ENCODE data around the gene COL25A1.
"Not testable (repeated sequence)": the region's sequence is repeated elsewhere in the genome, so short reads cannot be mapped to it uniquely, and the experiment has no call there.

The COL25A1 gene

DNA sequence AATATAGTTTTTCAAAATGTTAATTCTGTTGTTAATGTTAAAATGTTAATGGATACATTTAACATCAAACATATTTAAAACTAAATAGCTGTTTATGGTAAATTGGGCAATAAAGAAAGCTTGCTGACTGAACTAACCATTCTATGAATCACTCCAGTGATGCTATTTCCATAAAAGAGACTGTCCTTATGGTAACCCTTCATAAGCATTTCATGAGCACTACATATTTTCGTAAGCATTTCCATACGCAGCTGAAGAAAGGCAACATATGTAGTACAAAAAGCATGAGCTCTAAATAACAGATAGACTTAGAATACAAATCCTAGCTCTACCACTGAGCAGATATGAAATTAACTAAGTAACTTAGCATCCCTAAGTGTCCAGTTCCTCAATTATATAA is 188.9 kb downstream of the COL25A1 start:
- no peak for DNase-seq

DNA sequence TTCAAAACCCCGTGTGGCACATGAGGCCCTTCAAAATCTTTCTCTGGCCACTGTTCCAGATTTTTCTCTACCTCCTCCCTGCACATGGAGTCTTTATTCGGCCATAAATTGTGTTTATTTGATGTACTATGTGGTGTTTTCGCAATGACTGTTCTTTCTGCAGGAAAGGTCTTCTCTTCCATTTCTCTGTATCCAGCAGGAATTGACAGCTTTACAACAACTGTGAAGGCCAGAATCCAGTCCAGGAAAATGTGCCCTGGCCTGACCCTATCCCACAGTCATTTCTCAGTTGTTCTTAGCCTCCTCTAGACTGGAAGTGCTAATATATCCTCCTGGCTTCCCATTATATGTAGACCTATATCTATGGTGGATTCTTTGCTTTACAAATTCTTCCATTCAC is 191.4 kb downstream of the COL25A1 start:
- no peak for DNase-seq

DNA sequence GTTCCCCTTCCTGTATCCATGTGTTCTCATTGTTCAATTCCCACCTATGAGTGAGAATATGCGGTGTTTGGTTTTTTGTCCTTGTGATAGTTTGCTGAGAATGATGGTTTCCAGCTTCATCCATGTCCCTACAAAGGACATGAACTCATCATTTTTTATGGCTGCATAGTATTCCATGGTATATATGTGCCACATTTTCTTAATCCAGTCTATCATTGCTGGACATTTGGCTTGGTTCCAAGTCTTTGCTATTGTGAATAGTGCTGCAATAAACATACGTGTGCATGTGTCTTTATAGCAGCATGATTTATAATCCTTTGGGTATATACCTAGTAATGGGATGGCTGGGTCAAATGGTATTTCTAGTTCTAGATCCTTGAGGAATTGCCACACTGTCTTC is 194.2 kb downstream of the COL25A1 start:
- DNase-seq = not testable (repeated sequence)

DNA sequence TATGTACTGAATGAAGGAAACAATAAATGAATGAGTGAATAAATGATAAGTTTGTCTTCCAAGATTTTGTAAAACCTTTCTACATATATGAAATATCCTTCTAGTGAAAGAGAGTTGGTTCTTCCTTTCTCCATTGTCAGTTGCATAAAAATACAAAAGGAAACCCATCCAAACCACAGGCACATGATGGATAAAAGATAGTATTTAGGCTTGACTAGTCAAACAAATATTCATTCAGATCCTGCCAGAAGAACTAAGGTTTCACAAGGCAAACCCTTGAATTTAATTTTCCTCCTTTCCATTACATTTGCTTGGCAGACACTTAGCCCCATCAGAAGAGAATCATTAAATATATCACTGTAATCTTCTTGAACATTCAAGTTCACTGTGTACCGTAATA is 208.4 kb downstream of the COL25A1 start:
- DNase-seq = no peak

DNA sequence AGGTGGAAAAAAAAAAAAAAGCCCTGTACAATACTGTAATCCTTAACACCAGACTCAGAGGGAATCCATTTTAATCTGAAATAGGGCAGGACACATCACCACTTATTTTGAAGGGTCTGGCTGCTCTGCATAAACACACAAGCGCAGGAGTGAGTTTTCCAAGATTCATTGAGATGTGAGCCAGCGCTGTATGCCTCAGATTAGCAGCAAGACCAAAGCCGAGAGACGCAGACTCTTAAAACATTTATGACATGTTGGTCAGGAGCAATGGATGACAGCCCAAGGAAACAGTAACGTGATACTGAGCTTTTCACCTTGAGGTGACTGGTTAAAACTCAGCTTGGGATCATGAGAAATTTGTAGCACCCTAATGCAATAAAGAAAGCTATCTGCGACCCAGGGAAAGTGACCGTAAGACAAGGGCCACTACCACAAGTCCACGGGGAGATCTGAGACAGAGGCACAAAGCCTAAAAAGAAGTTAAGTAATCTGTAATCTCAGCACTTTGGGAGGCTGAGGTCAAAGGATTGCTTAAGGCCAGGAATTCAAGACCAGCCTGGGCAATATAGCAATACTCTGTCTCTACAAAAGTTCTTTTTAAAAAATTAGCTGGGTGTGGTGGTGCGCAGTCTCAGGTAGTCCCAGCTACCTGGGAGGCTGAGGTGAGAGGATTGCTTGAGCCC is 210.6 kb downstream of the COL25A1 start:
- DNase-seq = no peak

DNA sequence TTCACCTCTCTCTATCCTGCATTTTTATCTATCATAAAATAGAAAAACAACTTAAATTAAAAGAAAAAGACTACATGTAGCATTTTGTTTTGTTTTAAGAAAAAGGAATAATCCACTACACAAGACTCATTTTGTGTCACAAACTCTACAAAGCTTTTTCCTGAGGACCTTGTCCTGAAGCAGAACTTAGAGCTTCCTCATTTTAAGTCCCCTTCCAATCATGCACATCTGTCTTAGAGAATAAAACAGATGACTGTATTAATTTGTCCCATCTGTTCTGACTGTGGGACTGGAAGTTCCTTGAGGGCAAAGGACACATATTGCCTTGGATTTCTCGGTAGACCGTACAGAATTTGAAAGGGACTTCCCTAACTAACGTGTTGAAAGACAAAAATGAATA is 218.5 kb downstream of the COL25A1 start:
- no peak for DNase-seq

DNA sequence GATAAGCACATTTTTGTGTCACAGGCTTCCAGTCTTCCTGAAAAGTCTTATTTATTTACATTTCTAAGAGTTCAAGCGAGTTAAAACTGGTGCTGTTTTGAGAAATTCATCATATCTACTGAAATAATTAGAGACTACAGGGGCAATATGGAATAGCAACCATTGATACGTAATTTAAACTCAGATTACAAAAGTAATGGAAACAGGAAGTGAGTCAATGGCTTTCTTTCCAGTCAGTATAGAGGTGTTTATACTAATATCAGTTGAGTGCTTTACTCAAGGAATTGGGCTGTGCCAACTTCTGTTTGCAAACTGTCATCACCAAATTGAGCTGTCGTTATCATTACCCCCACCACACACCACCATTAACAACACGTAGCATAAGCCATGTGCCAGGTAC is 222.7 kb downstream of the COL25A1 start:
- no peak for DNase-seq

DNA sequence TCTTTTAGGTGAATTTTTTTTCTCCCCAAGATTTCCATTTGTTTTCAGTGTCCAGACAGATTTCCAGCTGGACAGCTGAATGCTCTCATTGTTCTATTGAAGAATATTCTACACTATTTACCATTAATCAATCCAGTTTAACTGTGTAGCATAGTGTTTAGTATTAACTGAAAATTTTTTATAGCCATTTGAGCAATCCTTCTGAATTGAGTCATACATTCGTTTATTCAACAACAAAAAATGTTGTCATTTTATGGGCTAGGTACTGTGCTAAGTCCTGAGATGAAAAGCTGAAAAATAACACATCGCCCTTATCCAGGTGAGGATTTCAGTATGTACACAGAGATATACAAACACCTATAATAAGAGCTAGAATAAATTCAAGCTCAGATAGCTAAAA is 223.3 kb downstream of the COL25A1 start:
- no peak for DNase-seq

DNA sequence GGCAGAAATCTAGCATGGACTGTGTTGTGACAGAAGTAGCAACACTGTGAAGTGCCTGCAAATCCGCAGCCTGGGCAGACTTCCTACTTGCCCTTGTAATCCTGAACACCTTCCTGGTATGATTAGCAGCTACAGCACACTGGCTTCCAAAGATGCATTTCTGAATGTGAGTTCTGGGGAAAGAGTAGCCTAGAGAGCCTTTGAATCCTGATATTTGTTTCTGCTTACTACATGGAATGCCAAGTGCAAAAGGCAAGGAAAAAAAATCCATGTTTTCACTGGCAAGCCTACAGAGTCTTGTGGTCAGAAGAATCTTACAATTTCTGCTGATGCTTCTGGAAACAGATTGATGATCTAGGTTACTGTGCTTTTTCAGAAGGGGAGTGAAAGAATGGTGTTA is 223.7 kb downstream of the COL25A1 start:
- DNase-seq = no peak

DNA sequence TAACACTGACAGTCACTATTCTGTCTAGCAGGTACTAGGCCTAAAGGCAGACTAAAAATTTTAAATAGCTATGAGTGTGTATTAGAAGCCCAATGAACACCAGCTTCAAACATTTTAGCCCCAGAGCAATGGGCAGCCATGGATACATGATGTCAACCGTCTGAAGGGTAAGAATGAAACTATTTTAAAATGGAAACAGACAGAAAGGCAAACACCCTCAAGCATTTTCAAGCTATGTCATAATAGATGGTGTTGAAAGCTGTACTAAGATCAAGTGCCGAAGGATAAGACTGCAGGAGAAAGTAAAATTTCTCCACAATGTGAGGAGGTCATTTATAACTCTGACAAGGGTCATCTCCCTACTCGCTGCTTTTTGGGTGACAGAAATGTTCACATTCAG is 225.0 kb downstream of the COL25A1 start:
- no peak for DNase-seq

DNA sequence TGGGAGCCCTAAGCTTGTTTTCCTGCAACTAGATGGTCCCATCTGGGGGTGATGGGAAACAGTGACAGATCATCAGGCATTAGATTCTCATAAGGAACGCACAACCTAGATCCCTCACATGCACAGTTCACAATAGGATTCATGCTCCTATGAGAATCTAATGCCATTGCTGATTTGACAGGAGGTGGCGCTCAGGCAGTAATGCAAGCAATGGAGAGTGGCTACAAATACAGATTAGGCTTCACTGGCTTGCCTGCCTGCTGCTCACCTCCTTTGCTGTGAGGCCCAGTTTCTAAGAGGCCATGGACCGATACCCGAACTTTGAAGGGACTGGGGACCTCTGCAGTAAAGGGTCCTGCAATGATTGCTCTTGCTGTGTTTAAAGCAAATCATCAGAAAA is 225.7 kb downstream of the COL25A1 start:
- DNase-seq = not testable (repeated sequence)

DNA sequence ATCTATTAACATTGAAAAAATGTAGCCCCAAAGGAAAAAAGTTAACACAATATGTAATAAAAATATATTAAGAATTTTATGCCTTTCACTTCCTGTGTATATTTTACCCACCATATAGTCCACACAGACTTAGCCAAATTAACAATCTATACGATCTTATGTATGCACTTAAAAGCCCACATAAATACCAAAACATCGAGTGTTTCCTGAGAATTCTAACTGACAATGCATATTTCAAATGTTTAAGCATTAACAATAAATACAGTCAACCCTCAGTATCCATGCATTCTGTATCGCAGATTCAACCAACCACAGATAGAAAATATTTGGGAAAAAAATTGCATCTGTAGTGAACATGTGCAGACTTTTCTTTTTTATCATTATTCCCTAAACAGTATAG is 226.8 kb downstream of the COL25A1 start:
- no peak for DNase-seq

DNA sequence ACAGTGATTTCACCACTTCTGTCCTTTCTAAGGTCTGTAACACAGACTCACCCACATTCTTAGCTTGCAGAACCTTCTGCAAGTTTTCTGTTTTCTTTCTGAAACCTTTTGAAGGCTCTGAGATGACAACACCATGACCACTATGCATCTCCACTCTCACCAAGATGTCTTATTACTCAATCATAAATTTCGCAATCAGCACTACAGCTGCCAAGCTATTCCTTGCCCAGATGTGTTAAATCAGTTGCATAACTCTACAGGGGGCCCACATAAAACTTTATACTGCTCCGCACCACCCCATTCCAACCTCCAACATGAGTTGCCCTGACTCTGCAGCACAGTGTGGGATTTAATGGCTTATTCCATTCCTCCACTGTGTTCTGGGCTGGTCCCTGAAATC is 229.9 kb downstream of the COL25A1 start:
- DNase-seq = no peak

DNA sequence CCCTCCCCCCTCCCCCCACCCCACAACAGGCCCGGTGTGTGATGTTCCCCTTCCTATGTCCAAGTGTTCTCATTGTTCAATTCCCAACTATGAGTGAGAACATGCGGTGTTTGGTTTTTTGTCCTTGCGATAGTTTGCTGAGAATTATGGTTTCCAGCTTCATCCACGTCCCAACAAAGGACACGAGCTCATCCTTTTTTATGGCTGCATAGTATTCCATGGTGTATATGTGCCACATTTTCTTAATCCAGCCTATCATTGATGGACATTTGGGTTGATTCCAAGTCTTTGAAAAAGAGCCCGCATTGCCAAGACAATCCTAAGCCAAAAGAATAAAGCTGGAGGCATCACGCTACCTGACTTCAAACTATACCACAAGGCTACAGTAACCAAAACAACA is 231.8 kb downstream of the COL25A1 start:
- DNase-seq = not testable (repeated sequence)

DNA sequence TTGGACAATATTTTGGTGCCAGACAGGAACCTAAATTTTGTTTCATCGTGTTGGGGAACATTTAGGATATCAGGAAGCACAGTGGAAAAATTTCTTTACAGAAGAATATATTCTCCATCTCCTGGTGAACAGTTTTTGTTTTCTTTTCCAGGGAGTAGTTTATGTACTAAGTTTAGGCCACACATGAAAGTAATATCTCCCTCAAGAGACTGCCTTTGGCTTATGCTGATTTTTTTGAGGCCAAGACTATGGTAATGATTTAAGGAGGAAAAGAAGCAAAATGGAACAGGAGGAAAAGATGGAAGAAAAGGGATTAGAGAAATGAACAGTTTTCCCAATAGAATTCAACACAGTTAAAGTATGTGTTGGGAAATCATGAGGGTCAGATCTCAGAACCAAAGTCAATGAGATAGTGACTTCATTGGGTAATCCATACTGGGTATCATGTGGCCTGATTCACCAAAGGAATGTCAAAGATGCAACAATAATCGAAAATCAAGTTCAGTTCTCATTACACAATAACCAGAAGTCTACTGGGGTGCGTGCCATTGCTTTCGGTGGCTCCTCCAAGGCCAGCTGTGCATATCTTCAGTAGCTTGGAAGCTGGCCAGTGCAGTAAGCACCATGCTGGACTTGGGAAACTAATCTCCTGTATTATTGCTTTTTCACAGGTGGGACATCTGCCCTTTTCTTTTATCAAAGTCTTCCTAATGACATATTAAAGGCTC is 234.8 kb downstream of the COL25A1 start:
- no peak for DNase-seq

DNA sequence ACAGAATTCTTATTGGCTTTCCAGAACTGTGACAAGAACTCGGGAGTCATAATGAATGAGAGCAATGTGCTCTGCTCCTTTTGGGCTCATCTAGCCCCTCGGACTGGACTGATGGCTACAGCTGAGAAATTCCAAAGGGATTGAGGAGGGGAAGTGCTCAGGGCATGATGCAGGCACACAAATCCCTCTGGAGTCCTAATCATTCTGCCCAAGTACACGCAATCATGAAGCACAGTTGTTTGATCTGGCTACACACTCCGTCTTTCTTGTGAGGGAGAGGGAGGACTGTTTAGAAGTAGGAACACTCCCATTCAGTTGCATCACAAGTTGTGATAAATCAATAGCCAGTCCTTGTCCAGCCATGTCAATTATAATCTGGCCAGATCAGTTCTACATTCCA is 237.5 kb downstream of the COL25A1 start:
- no peak for DNase-seq

DNA sequence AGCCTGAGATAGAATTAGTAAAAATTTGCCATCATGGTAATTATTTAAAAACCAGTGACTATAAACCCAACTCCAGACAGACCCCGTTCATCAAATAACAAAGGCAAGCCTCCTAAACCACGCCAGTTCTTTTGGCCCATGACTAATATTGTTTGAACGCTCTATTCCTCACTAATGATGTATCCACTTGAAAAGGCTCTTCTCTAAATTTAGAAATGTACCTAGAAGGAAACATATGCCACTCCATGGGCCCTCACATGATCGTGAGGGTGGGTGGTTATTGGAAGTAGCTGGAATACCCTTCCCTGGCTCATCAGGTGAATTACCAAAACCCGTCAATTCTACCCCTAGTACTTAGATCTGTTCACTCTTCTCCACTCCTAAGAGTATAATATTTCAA is 249.2 kb downstream of the COL25A1 start:
- DNase-seq = no peak

DNA sequence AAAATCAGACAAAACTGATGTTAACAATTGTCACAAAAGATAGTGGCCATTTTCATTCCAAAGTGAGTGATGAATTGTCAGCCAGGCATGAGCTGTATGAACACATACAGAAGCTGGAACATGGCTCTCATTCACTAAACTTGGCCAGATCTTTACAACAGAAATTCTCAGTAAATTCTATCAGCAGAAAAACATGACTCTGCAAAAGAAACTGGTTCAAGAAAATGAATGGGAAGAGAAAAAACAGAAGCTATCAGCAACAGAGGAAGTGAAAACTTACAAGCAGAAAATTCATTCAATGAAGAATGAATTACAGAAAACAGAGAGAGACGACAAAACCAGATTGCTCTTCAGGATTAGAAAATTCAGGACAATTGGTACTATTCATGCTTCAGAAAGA is 249.6 kb downstream of the COL25A1 start:
- DNase-seq = no peak

DNA sequence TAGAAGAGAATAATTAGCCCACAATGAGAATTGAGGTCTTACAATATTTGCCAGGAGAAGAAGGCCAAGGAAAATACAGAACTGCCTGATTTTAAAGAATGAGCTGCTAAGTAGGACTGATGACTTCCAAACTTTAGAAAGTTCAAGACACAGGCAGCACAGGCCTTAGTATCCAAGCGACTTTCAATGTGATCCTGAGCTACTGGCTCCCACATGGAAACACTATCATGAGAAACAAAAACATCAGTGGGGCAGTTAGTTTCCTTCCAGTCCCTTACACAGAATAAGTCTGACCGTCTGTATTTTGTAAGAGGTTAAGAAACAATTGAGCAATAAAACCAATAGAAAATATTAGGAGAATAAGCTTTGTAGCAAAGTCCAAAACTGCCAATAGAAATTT is 251.4 kb downstream of the COL25A1 start:
- no peak for DNase-seq

DNA sequence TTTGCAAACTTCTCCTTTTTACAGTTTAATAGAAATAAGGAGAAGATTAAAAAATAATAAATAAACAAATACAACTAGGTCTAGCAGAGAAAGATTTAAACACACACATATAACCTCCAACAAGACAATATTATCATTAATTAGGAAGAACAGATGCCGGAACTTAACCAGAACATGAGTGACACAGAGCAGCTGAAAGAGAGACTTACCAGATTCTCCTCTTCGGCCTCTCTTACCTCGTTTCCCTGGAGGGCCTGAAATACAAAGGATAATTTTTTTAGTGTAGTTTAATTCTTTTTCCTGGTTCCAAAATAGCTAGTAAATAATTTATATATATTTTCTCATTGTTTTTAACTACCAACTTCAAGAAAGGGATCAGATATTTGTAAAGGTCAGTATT is 252.5 kb downstream of the COL25A1 start:
- no peak for DNase-seq

DNA sequence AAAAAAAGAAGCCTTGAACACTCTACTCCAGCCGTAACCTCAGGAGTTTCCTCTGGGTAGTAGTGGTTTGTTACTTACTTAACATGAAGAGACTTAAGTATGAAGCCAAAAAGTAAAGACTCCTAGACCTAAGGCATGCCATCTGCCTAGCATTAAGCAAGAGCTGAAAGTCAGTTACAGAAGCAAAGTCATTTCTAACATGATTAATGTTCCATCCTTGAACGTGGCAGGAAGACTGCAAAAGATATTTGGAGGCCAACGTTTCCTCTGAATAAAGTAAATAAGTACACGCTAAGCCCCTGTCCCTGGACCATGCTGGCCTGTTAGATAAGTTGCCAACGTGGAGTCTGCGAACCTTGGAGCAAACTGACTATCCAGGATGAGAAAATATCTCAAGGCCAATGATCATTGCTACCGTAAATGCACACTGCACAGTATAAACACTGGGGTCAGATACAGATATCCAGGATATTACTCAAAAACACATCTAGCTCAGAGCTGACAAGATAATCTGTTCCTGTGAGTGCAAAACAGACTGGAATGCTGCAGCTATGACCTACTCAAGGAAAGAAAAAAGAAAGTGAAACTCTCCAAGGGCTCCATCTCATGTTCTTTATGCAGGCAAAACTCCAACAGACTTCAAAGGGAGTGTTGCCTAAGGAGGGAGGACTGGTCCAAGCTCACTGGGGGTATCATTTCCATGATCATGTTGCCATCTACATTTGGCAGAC is 255.8 kb downstream of the COL25A1 start:
- no peak for DNase-seq

DNA sequence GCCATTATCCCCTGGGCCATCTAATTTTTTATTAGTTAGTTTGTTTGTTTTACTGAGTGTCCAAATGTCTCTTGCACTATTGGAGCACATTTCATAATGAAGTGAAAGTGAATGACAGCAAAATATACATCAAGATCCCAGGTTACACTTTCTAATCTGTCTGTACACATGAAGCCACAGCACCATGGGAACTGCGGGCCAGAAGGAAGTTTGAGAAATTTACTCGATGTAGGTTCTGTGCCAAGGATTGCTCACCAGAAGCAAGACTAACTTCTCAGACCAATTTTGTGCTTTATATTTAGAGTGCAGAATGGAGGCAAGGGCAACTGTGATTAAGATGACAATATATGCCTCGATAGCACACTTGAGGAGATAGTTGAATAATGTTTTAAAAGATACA is 258.0 kb downstream of the COL25A1 start:
- DNase-seq = no peak

DNA sequence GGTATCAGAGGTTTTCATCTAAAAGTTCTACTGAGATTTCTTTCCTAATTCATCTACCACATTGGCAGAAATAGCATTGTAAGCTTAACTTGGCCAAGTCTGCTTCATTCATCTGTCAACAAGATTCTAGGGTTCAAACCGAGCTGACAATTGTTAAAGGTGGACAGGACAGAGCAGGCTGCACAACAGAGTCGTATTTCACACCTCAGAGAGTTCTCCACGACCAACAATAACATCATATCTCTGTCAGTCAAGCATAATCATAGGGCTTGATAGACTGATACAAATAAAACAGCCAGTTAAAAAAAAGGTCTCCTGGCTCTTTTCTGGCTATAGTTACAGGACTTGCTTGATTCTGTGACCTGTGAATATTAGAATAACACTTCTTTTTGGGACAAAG is 259.2 kb downstream of the COL25A1 start:
- DNase-seq = no peak
